ENCODE results near the gene CARNS1.

CARNS1 gene

GRCh38 chr11:67440229-67441097, 25.0 kb downstream of the CARNS1 start:
- DNase-seq (ENCODE audit: low spot score) (no peak), FAIRE-seq (no peak)

DNA sequence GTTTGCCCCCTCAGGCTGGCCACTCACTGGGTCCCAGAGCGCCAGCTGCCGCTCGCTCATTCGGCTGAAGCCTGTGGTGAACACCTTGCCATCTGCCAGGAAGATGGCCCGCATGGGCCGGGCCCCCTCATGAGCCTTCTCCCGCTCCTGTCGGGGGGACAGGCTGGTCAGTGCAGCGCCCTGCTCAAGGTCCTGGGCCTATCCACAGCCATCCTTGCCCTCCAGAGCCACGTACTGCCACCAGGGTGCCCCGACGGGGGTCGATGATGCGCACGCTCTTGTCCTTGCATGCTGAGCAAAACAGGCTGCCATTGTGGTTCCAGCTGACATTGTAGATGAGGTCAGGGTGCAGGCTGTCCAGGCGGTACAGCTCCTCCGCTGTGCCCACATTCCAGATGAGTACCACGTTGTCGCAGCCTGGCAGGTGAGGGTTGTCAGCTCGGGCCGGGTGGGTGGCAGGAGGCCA, 25.7 kb downstream of the CARNS1 start:
- no peak for FAIRE-seq
- DNase-seq (ENCODE audit: low spot score): no peak

GRCh38 chr11:67441731-67442351, 26.4 kb downstream of the CARNS1 start:
- no peak for FAIRE-seq
- DNase-seq (ENCODE audit: low spot score): no peak

GRCh38 chr11:67442504-67443404, 27.3 kb downstream of the CARNS1 start:
- DNase-seq (ENCODE audit: low spot score): peak; percentile 21

GRCh38 chr11:67445515-67445914, 30.0 kb downstream of the CARNS1 start:
- DNase-seq (ENCODE audit: low spot score) (no peak), FAIRE-seq (no peak)

More at GRCh38 chr11:67442504-67443404, 27.3 kb downstream of the CARNS1 start:
- FAIRE-seq: no peak

- FAIRE-seq: no peak
- no peak for DNase-seq (ENCODE audit: low spot score)
Observed at GRCh38 chr11:67448220-67448609, 32.7 kb downstream of the CARNS1 start.

DNA sequence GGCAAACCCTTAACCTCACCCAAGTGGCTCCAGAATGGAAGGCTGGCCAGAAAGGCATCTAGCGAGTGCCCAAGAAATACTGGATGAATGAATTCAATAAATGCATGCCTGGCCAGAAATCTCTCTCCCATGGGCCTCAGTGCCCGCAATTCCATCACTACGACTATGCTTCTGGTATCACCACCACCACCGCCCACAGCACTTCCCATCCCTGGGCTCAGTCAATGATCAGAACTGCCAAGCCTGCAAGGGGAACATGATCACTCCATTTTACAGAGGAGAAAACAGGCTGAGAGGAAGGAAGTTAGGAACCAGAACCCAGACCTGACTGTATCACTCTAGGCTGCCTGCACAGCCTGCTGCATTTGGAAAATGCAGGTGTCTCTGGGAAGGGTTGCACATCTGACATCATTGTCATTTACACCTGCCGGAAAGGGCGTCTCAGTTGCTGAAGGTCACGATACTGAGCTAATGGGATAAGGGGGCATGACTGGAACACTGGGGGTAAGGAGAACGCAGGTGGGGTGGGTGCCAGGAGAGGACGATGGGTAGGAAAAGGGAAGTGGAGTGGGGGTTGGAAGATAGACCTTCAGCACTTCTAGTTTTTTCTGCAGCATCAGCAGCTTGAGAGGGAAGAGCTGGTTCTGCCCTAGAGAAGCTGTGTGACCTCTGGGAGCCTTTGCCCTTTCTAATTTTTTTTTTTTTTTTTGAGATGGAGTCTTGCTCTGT, 33.8 kb downstream of the CARNS1 start:
- DNase-seq (ENCODE audit: low spot score): no peak

GRCh38 chr11:67450796-67451657, 35.5 kb downstream of the CARNS1 start:
- FAIRE-seq: no peak

More for the DNA sequence above, 33.8 kb downstream of the CARNS1 start:
- no peak for FAIRE-seq

GRCh38 chr11:67451658-67451976, 36.1 kb downstream of the CARNS1 start:
- DNase-seq (ENCODE audit: low spot score): no peak
- FAIRE-seq: no peak

More at GRCh38 chr11:67450796-67451657, 35.5 kb downstream of the CARNS1 start:
- no peak for DNase-seq (ENCODE audit: low spot score)

- FAIRE-seq (no peak), DNase-seq (ENCODE audit: low spot score) (no peak)
Observed at GRCh38 chr11:67452141-67452952, 36.9 kb downstream of the CARNS1 start, which contains the start of gene GPR152. Gene GPR152, minus strand, starts transcription at chr11:67452729. Its CDS starts 5 bp downstream, at chr11:67452724.

DNA sequence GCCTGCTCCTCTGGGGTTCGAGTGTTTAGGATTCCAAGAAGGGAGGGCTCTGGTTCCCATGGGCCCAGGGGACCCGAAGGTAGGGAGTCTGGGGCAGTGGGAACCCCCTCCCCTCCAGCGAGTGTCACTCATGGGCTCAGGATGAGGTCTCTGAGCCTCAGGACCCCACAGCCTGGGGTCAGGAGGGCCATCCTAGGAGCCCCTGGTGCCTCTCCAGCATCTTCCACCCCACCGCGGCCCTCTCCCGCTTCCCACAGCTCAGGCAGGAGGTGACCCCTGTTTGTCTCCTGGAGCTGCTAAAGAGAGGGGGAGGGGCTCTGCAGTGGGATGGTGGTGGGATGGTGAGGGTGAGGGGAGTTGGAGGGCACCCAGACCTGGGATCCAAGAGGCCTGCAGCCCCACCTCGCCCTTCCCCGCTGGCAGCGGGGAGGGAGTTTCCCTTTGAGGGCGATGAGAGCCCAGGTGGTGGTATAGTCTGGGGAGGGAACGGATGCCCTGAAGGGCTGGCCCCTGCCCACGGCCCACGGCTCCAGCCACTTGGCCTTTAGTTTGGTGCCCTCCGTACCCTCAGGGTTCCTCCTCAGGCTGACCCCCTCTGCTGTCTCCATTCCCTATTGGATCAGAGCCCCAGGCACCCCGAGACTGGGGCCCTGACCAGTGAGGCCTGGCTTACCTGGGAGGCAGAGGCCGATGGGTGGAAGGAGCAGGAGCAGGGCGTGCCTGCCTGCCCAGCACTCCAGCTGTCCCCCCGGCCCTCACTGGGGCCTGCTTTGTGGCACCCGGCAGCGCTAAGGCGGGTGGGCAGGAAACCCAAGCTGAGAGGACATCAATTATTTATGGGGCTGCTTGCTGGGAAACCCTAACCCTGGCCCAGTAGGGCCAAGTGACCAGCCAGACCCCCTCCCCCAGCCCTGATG, 38.6 kb downstream of the CARNS1 start:
- DNase-seq (ENCODE audit: low spot score): no peak
- no peak for FAIRE-seq

DNA sequence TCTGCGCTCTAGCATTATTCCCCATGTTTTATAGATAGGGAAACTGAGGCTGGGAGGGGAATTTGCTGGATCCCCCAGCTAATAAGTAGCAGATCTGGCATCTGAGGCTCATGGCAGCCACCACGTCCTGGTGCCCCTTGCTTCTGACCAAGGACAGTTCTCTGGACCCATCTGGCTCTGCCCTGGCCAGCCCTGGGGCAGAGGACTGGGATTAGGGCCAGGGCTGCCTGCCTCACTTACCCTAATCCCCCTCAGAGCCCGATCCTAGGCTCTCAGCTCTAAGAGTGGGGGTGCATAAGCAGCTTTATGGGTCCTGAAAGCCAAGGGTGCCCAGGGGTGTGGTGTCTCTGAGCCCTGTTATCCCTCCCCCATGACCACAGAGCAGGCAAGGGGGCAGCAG, 39.6 kb downstream of the CARNS1 start, which contains the start of gene CABP4:
TSS of gene CABP4 (plus strand) at position 301 of the 400 bp plus-strand sequence. CDS start at position 371, 70 bp downstream.
- no peak for FAIRE-seq
- DNase-seq (ENCODE audit: low spot score): no peak

- no peak for DNase-seq (ENCODE audit: low spot score)
- no peak for FAIRE-seq
Observed at GRCh38 chr11:67456068-67456705, 40.7 kb downstream of the CARNS1 start.

DNA sequence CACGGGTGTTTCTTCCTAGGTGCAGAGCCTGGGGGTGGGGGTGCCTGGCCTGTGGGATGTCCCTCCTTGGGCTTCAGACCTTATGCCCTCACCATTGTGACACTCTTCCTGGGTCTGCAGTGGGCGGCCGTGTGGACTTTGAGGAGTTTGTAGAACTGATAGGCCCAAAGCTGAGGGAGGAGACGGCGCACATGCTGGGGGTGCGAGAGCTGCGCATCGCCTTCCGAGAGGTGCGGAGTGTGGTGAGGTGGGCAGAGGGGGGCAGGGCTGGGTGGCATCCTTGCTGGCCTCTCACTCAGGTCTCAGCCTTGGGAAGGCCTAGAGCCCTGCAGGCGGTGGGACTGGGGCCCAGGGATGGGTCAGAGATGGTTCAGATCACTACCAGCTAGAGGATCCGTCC, 42.0 kb downstream of the CARNS1 start:
- DNase-seq (ENCODE audit: low spot score) (no peak), FAIRE-seq (no peak)

DNA sequence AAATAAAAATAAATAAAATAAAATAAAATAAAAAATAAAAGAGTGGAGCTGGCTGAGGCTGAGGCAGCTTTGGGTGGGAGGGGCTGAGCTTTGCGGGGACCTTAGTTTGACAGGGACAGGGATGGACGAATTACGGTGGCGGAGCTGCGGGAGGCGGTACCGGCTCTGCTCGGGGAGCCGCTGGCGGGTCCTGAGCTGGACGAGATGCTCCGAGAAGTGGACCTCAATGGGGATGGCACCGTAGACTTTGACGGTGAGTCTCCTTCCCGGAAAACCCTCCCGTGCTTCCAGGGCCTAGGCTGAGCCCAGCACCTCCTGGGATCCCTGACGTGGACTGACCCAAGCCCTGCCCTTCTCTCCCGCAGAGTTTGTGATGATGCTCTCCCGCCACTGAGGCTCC, 42.8 kb downstream of the CARNS1 start:
- FAIRE-seq: no peak

DNA sequence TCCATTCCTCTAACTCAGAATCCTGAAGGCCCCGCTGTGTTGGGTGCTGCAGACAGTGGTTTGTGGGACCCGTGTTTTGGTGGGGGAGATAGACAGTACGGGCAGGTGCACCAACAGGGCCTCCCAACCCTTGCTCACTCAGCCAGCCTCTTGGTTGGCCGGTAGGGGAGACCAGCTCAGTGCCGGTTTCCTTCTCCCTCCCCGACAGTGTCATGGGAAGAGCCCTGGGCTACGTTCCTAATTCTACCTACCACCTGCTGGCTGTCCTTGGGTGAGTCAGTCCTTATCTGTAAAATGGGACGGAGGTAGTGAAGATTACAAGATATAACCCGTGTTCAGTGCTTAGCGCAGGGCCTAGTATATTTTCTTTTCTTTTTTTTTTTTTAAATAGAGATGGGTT, 47.7 kb downstream of the CARNS1 start:
- DNase-seq (ENCODE audit: low spot score) (no peak), FAIRE-seq (no peak)

More for the DNA sequence above, 42.8 kb downstream of the CARNS1 start:
- DNase-seq (ENCODE audit: low spot score): no peak

- FAIRE-seq (no peak), DNase-seq (ENCODE audit: low spot score) (peak; percentile 94)
Observed at GRCh38 chr11:67463680-67464410, 48.4 kb downstream of the CARNS1 start.
